Loucy (cell line): ENCODE data around the gene CDH26.

Experiments
- H2AFZ ChIP-seq: fragments of 200-600 bp; sonication (generic); 2 replicates; pipeline ENCODE4 v1.6.0; 2016; ENCODE audit warnings: antibody characterized with exemption, mild to moderate bottlenecking, low read length, moderate library complexity
- H3F3A ChIP-seq: fragments of 200-600 bp; 2 replicates; pipeline ENCODE4 v1.6.0; 2016; ENCODE audit warnings: antibody characterized with exemption, low read depth, mild to moderate bottlenecking
- H3K27me3 ChIP-seq: fragments of 200-600 bp; sonication (generic); 2 replicates; pipeline ENCODE4 v1.6.1; 2014; ENCODE audit warnings: low read length, mild to moderate bottlenecking; ENCODE audit not compliant: insufficient read depth, poor library complexity, severe bottlenecking
- H3K36me3 ChIP-seq: fragments of 200-600 bp; sonication (generic); 2 replicates; pipeline ENCODE4 v1.6.1; 2016; ENCODE audit warnings: low read length; ENCODE audit not compliant: insufficient read depth
- H3K4me1 ChIP-seq: fragments of 200-600 bp; sonication (generic); 2 replicates; pipeline ENCODE4 v1.5.1; 2014; ENCODE audit warnings: low read length, mild to moderate bottlenecking; ENCODE audit not compliant: insufficient read depth, poor library complexity, severe bottlenecking
- H3K4me2 ChIP-seq: fragments of 200-600 bp; sonication (generic); 2 replicates; pipeline ENCODE4 v1.6.0; 2014; ENCODE audit warnings: antibody characterized with exemption, low read length, low read depth, mild to moderate bottlenecking; ENCODE audit not compliant: poor library complexity, severe bottlenecking
- H3K4me3 ChIP-seq: fragments of 200-600 bp; sonication (generic); 2 replicates; pipeline ENCODE4 v1.5.1; 2014; ENCODE audit warnings: low read length, mild to moderate bottlenecking, mixed read lengths; ENCODE audit not compliant: poor library complexity, severe bottlenecking
- H3K79me2 ChIP-seq: fragments of 200-600 bp; sonication (generic); 2 replicates; pipeline ENCODE4 v1.6.1; 2014; ENCODE audit warnings: low read length; ENCODE audit not compliant: insufficient read depth
- H3K9ac ChIP-seq: fragments of 200-600 bp; sonication (generic); 2 replicates; pipeline ENCODE4 v1.6.0; 2014; ENCODE audit warnings: mild to moderate bottlenecking, low read depth, low read length, moderate library complexity; ENCODE audit not compliant: poor library complexity, severe bottlenecking
- H3K9me2 ChIP-seq: fragments of 200-600 bp; sonication (generic); replicated peaks from 2 replicates; pipeline ENCODE4 v1.6.1; 2016; ENCODE audit warnings: low read depth, low read length, mixed read lengths
- H3K9me3 ChIP-seq: fragments of 200-600 bp; sonication (generic); 2 replicates; pipeline ENCODE4 v1.6.1; 2014; ENCODE audit warnings: mild to moderate bottlenecking, antibody characterized with exemption, low read length, low read depth; ENCODE audit not compliant: insufficient read depth
- H4K20me1 ChIP-seq: fragments of 200-600 bp; sonication (generic); 2 replicates; pipeline ENCODE4 v1.6.0; 2014; ENCODE audit warnings: antibody characterized with exemption, low read length, mild to moderate bottlenecking; ENCODE audit not compliant: insufficient read depth, poor library complexity, severe bottlenecking
- CTCF ChIP-seq: fragments of 200-600 bp; sonication (generic); conservative IDR thresholded peaks from 2 replicates; pipeline ENCODE4 v1.5.1; 2014; ENCODE audit warnings: mild to moderate bottlenecking, antibody characterized with exemption, low read length
- EZH2phosphoT487 ChIP-seq: fragments of 200-600 bp; IDR thresholded peaks from 2 replicates; pipeline ENCODE4 v1.6.1; 2018; ENCODE audit warnings: antibody characterized with exemption, mild to moderate bottlenecking, moderate library complexity, borderline replicate concordance

CDH26 gene

GRCh38 chr20:60035486-60035885, 77.3 kb downstream of the CDH26 start:
- Histone ChIP-seq H3K4me2 (no peak overlapping the region), H3F3A (no peaks in the 10 kb centered on the region), H3K36me3 (no peaks in the 10 kb centered on the region)

GRCh38 chr20:60036346-60036745, 78.1 kb downstream of the CDH26 start:
- Histone ChIP-seq H3K9me3 (no peaks in the 10 kb centered on the region), H2AFZ (no peak overlapping the region), H3K36me3 (no peaks in the 10 kb centered on the region), H3K9me2 (no peaks in the 10 kb centered on the region), H4K20me1 (no peaks in the 10 kb centered on the region), H3F3A (no peaks in the 10 kb centered on the region), H3K4me2 (no peak overlapping the region), H3K9ac (no peak overlapping the region), H3K4me3 (no peak overlapping the region), H3K4me1 (no peaks in the 10 kb centered on the region), H3K27me3 (no peaks in the 10 kb centered on the region), H3K79me2 (no peaks in the 10 kb centered on the region)
- TF ChIP-seq EZH2phosphoT487 (no peak), CTCF (no peak)

More at GRCh38 chr20:60035486-60035885, 77.3 kb downstream of the CDH26 start:
- Histone ChIP-seq H3K4me3 (no peak overlapping the region), H3K9me3 (no peaks in the 10 kb centered on the region), H2AFZ (no peak overlapping the region), H3K9ac (no peak overlapping the region), H3K79me2 (no peaks in the 10 kb centered on the region), H3K9me2 (no peaks in the 10 kb centered on the region), H3K4me1 (no peaks in the 10 kb centered on the region), H4K20me1 (no peaks in the 10 kb centered on the region), H3K27me3 (no peaks in the 10 kb centered on the region)
- TF ChIP-seq CTCF (no peak), EZH2phosphoT487 (no peak)

- Histone ChIP-seq H3K27me3 (no peaks in the 10 kb centered on the region), H3K4me1 (peaks cover 2% of the 10 kb centered on the region), H3K9ac (no peak overlapping the region), H2AFZ (no peak overlapping the region), H3F3A (no peaks in the 10 kb centered on the region), H3K4me2 (no peak overlapping the region), H3K9me2 (no peaks in the 10 kb centered on the region), H3K79me2 (no peaks in the 10 kb centered on the region), H3K36me3 (no peaks in the 10 kb centered on the region), H3K4me3 (no peak overlapping the region), H3K9me3 (no peaks in the 10 kb centered on the region), H4K20me1 (no peaks in the 10 kb centered on the region)
- TF ChIP-seq EZH2phosphoT487 (no peak), CTCF (peak; percentile 32)
Observed at GRCh38 chr20:60036746-60037499, 78.7 kb downstream of the CDH26 start.
